WTC11 (cell line): ENCODE measurements around the gene NR1I2.

Experiments used
- ATF1 ChIP-seq: sonication (generic); formaldehyde crosslinking; IDR thresholded peaks from 2 replicates; pipeline ENCODE4 v1.8.1; 2023; ENCODE audit warnings: mild to moderate bottlenecking, moderate library complexity, missing genetic modification reagents
- CBFB ChIP-seq: sonication (generic); formaldehyde crosslinking; IDR thresholded peaks from 2 replicates; pipeline ENCODE4 v1.8.1; 2022; ENCODE audit warnings: mild to moderate bottlenecking, low read depth, missing genetic modification reagents
- CREB1 ChIP-seq: sonication (generic); formaldehyde crosslinking; IDR thresholded peaks from 2 replicates; pipeline ENCODE4 v1.8.0; 2023; ENCODE audit warnings: mild to moderate bottlenecking, missing genetic modification reagents
- MAX ChIP-seq: sonication (generic); formaldehyde crosslinking; IDR thresholded peaks from 2 replicates; pipeline ENCODE4 v1.8.0; 2022; ENCODE audit warnings: mild to moderate bottlenecking, missing genetic modification reagents
- MLX ChIP-seq: sonication (generic); formaldehyde crosslinking; IDR thresholded peaks from 2 replicates; pipeline ENCODE4 v1.8.1; 2023; ENCODE audit warnings: mild to moderate bottlenecking, missing genetic modification reagents, moderate library complexity
- PRRX2 ChIP-seq: fragments of 250-450 bp; sonication (Bioruptor Pico); IDR thresholded peaks from 2 replicates; pipeline ENCODE4 v1.8.0; 2021; ENCODE audit warnings: mild to moderate bottlenecking
- TP53 ChIP-seq: sonication (generic); formaldehyde crosslinking; IDR thresholded peaks from 2 replicates; pipeline ENCODE4 v1.8.1; 2023; ENCODE audit warnings: mild to moderate bottlenecking, missing genetic modification reagents
- USF2 ChIP-seq: sonication (generic); formaldehyde crosslinking; IDR thresholded peaks from 2 replicates; pipeline ENCODE4 v1.8.1; 2023; ENCODE audit warnings: mild to moderate bottlenecking, missing genetic modification reagents, moderate library complexity
- ZNF423 ChIP-seq: fragments of 250-450 bp; sonication (Bioruptor Pico); IDR thresholded peaks from 2 replicates; pipeline ENCODE4 v2.1.2; 2022; ENCODE audit warnings: mild to moderate bottlenecking, moderate library complexity
- ZSCAN18 ChIP-seq: fragments of 250-450 bp; sonication (Bioruptor Pico); IDR thresholded peaks from 2 replicates; pipeline ENCODE4 v2.1.2; 2022; ENCODE audit warnings: mild to moderate bottlenecking, moderate library complexity
- TF ChIP-seq, protein P1 (sequence below): fragments of 200-600 bp; IDR thresholded peaks from 2 replicates; pipeline ENCODE4 v1.8.0; 2022; ENCODE audit warnings: antibody characterized with exemption
- TF ChIP-seq, protein P2 (sequence below): sonication (generic); formaldehyde crosslinking; IDR thresholded peaks from 2 replicates; pipeline ENCODE4 v1.8.0; 2023; ENCODE audit warnings: mild to moderate bottlenecking, missing genetic modification reagents

GRCh38 chr3:119864476-119864875 is 82.6 kb downstream of the NR1I2 start:
- TF ChIP-seq MAX (no peak), ZSCAN18 (no peak), CBFB (CRISPR knock-in tag) (no peak), USF2 (CRISPR knock-in tag) (no peak), PRRX2 (CRISPR knock-in tag) (no peak), CREB1 (CRISPR knock-in tag) (no peak), MLX (CRISPR knock-in tag) (no peak), ATF1 (CRISPR knock-in tag) (no peak), ZNF423 (CRISPR knock-in tag) (no peak), TP53 (CRISPR knock-in tag) (no peak)
- TF ChIP-seq, protein P1, sequence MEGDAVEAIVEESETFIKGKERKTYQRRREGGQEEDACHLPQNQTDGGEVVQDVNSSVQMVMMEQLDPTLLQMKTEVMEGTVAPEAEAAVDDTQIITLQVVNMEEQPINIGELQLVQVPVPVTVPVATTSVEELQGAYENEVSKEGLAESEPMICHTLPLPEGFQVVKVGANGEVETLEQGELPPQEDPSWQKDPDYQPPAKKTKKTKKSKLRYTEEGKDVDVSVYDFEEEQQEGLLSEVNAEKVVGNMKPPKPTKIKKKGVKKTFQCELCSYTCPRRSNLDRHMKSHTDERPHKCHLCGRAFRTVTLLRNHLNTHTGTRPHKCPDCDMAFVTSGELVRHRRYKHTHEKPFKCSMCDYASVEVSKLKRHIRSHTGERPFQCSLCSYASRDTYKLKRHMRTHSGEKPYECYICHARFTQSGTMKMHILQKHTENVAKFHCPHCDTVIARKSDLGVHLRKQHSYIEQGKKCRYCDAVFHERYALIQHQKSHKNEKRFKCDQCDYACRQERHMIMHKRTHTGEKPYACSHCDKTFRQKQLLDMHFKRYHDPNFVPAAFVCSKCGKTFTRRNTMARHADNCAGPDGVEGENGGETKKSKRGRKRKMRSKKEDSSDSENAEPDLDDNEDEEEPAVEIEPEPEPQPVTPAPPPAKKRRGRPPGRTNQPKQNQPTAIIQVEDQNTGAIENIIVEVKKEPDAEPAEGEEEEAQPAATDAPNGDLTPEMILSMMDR = no peak
- TF ChIP-seq, protein P2, sequence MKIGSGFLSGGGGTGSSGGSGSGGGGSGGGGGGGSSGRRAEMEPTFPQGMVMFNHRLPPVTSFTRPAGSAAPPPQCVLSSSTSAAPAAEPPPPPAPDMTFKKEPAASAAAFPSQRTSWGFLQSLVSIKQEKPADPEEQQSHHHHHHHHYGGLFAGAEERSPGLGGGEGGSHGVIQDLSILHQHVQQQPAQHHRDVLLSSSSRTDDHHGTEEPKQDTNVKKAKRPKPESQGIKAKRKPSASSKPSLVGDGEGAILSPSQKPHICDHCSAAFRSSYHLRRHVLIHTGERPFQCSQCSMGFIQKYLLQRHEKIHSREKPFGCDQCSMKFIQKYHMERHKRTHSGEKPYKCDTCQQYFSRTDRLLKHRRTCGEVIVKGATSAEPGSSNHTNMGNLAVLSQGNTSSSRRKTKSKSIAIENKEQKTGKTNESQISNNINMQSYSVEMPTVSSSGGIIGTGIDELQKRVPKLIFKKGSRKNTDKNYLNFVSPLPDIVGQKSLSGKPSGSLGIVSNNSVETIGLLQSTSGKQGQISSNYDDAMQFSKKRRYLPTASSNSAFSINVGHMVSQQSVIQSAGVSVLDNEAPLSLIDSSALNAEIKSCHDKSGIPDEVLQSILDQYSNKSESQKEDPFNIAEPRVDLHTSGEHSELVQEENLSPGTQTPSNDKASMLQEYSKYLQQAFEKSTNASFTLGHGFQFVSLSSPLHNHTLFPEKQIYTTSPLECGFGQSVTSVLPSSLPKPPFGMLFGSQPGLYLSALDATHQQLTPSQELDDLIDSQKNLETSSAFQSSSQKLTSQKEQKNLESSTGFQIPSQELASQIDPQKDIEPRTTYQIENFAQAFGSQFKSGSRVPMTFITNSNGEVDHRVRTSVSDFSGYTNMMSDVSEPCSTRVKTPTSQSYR = no peak
